ENCODE results near the gene CELF4.

The CELF4 gene

DNA sequence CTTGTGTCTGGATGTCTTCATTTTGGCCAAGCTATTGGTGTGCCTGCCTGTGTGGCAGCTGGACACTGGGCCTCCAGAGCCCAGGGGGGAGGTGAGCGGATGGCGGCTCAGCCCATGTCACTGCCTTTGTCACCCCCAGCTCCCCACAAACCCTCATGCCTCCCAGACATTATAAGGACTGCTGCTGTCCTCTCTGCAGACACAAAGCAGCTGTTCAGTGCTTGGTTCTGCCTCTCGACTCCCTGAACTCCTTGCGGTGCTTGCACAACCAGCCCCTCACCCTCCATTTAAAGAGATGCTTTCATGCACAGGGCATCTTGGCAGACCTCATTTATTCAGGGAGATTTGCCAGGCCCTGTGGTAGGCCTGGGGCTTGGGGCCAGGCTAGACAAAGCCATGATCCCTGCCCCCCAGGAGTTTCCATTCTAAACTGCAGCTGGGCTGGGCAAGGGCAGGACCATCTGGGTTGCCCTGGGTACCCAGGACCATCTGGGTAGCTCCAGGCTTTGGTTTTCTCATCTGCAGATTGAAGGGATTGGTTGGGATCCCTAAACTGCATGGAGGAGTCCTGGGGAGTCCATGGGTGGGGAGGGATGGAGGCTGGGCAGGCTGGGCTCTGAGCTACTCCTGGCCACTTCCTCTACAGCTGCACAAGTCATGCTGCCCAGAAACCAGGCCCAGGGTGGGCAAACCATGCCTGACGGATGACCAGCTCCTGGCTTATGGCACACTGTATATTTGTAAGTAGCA lies 168.5 kb downstream of the CELF4 start:
- TF ChIP-seq, protein P1, sequence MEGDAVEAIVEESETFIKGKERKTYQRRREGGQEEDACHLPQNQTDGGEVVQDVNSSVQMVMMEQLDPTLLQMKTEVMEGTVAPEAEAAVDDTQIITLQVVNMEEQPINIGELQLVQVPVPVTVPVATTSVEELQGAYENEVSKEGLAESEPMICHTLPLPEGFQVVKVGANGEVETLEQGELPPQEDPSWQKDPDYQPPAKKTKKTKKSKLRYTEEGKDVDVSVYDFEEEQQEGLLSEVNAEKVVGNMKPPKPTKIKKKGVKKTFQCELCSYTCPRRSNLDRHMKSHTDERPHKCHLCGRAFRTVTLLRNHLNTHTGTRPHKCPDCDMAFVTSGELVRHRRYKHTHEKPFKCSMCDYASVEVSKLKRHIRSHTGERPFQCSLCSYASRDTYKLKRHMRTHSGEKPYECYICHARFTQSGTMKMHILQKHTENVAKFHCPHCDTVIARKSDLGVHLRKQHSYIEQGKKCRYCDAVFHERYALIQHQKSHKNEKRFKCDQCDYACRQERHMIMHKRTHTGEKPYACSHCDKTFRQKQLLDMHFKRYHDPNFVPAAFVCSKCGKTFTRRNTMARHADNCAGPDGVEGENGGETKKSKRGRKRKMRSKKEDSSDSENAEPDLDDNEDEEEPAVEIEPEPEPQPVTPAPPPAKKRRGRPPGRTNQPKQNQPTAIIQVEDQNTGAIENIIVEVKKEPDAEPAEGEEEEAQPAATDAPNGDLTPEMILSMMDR (conservative IDR thresholded peaks at IDR 0.05), result no peak
- no peak for TF ChIP-seq ZFX (IDR thresholded peaks at IDR 0.05)

DNA sequence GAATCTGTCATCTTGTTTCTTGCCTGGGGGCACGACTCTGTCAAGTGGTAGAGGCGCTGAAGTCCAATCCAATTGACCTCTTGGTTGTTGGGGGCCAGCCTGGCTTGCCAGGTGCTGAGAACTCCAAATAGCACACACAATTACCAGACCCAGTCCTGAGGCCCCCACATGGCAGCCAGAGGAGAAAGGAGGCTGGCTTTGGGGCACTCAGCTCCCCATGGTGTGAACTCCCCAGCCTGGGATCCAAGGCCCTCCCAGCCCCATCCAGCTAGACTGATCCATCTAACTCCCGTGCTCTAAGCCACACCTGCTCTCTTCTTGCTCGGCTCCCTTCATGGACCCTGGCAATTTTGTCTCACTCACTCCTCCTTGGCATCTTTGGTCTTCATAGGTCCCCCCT lies 170.0 kb downstream of the CELF4 start:
- H3K27ac ChIP-seq, result no peak overlapping the region
- TF ChIP-seq ZFX (IDR thresholded peaks at IDR 0.05), result no peak
- TF ChIP-seq, protein P1 (conservative IDR thresholded peaks at IDR 0.05), result no peak

More for the DNA sequence above, 168.5 kb downstream of the CELF4 start:
- no peak overlapping the region for H3K27ac ChIP-seq

DNA sequence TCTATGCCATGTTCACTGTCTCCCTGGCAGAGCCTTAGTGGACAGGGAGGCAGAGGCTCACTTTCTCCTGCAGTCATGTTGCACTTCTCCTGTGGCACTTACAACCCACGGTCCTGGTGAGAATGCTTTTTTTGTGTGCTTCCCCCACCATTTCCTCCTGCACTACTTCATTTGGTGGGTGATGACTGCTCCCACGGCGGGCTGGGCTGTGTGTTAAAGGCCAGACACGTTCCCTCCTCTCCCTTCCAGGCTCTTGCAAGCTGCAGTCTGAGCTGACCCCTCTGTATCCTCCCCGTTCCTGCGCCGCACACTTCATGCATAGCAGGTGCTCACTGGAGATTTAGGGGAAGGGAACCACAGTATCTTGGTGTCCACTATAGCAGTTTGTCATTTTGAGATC lies 170.5 kb downstream of the CELF4 start:
- H3K27ac ChIP-seq, result no peak overlapping the region
- TF ChIP-seq ZFX (IDR thresholded peaks at IDR 0.05), result no peak
- TF ChIP-seq, protein P1 (conservative IDR thresholded peaks at IDR 0.05), result no peak

DNA sequence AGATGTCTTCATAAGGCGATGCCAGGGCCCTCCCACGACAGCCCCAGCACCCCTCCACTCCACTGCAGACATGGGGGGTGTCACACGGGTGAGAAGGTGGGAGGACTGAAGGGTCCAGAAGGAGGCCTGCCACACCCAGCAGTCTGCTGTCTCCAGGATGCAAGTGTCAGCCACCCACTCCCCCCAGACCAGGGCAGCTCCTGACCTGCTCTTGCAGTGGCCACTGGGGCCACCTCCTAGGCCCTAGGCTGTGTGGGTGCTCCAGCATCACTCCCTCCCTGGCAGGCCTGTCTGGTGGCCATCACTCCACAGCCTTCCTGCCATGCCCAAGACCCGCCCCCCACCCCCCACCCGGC lies 171.0 kb downstream of the CELF4 start:
- H3K27ac ChIP-seq, result no peak overlapping the region
- TF ChIP-seq, protein P1 (conservative IDR thresholded peaks at IDR 0.05), result no peak
- no peak for TF ChIP-seq ZFX (IDR thresholded peaks at IDR 0.05)

DNA sequence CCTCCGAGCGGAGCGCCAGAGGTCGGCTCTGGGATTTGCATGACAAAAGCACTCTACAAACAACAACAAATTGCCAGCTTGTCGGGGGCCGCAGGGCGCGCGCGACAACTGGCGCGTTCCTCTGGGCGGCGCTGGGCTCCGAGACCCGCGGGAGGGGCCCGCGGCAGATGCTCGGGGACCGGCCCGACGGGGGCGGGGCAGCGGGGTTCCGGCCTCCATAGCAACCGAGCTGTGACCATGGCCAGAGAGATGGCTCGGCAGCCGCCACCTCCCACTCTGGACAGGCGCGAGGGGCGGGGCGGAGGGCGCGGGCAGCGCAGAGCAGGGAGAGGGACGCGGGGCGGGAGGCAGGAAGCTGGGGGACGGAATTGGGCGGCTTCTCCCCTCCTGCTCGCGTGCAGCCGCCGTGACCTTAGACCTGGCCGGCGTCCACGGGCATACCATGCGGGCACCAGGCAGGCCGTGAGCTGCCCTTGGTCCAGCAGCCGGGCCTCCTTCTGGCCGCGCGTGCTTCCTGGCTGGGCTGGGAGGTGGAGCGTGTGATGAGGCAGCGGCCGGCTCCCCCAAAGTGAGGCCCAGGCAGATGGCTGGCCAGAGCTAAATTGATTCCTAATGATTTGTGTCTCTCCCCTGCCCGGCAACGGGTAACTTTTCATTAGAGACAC lies 171.5 kb downstream of the CELF4 start:
- H3K27ac ChIP-seq, result no peak overlapping the region
- TF ChIP-seq, protein P1 (conservative IDR thresholded peaks at IDR 0.05), result no peak
- no peak for TF ChIP-seq ZFX (IDR thresholded peaks at IDR 0.05)

DNA sequence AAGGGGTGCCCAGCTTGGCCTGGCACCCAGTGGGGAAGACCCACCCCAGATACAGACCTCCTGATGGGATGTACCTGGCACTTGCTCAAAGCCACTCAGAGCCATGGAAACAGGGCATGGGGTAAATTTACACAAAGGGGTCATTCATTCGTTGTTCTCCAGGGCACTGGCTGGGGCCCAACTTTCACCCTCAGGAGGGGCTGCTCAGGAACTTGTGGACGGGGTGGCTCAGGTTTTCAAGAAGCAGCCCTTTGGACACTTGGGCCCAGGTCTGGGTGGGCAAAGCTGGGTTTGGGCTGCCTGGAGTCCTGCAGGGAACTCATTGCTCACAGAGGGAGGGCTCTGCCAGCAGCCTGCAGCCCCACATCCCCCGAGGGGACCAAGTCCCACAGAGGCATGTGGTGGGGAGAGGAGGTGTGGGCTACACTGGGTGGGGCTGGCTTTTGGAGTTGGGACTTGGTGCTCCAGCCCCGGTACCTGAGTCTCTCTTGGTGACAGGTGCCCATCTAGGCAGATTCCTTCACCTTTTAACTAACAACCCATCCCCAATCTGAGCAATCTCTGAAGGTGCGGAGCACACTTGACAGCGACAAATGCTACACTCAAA lies 172.3 kb downstream of the CELF4 start:
- no peak overlapping the region for H3K27ac ChIP-seq
- TF ChIP-seq, protein P1 (conservative IDR thresholded peaks at IDR 0.05), result no peak
- TF ChIP-seq ZFX (IDR thresholded peaks at IDR 0.05), result no peak

DNA sequence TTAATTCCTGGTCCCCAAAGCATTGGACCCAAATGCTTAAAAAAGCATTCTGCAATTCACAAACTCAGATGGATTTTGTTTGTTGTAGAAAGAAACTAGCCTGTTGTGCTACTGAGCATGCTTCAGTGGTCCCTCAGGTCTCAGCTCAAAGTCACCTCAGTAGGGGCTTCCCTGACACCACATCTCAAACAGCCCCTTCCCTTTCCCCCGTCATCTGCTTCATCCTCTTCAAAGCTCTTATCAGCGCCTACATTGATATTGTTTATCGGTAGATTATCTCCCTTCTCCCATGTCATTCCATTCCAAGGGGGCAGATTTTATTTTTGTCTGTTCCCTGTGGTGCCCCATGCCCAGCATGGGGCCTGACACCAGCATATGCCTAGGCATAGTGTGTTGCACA lies 172.9 kb downstream of the CELF4 start:
- TF ChIP-seq, protein P1 (conservative IDR thresholded peaks at IDR 0.05), result no peak
- no peak for TF ChIP-seq ZFX (IDR thresholded peaks at IDR 0.05)
- no peak overlapping the region for H3K27ac ChIP-seq

Measured in C4-2B (cell line).